T-helper 1 cell treated with Interleukin-12 subunit alpha and Interleukin-12 subunit beta and Interleukin-4 antibody, amounts not matched to agents 30 μg/mL and 1 μg/mL, for 36 hours (primary cell): ENCODE measurements around the gene WDR89.
"Not testable (repeated sequence)": the region's sequence is repeated elsewhere in the genome, so short reads cannot be mapped to it uniquely, and the experiment has no call there.

Source experiments
- H3K27ac Mint-ChIP-seq: one replicate; pipeline ENCODE4 v1.8.0; 2021; ENCODE audit warnings: mild to moderate bottlenecking, mixed read lengths
- H3K27me3 Mint-ChIP-seq: one replicate; pipeline ENCODE4 v1.8.0; 2021; ENCODE audit warnings: low read depth, mixed read lengths
- H3K36me3 Mint-ChIP-seq: one replicate; pipeline ENCODE4 v1.8.0; 2021; ENCODE audit warnings: low read depth, mixed read lengths
- H3K4me1 Mint-ChIP-seq: one replicate; pipeline ENCODE4 v1.8.0; 2021; ENCODE audit warnings: low read depth, mixed read lengths
- H3K4me3 Mint-ChIP-seq: one replicate; pipeline ENCODE4 v1.8.0; 2021; ENCODE audit warnings: mild to moderate bottlenecking, moderate library complexity, mixed read lengths
- H3K9me3 Mint-ChIP-seq: one replicate; pipeline ENCODE4 v1.8.0; 2021; ENCODE audit warnings: mixed read lengths

Gene WDR89

DNA sequence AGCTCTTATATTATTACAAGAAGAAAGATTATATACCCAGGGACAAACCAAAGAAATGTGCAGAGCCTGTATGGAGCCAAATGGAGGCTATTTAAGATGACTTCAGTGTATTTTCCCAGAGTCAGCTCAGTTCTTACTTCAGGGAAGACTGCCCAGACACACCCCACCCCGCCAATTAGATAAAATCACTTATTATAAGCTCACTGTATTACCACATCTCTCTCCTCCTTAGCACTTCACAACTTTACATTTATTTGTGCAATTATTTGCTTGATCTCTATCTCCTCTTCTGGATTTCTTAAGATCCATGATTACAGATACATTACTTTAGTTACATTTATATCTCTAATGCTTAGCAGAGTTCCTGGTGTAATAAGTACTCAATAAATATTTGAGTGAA, 24.7 kb upstream of the WDR89 start:
- no peak overlapping the region for H3K27ac Mint-ChIP-seq
- H3K27me3 Mint-ChIP-seq = no peaks in the 10 kb centered on the region
- H3K4me3 Mint-ChIP-seq = no peak overlapping the region
- H3K9me3 Mint-ChIP-seq = no peaks in the 10 kb centered on the region
- H3K36me3 Mint-ChIP-seq = no peaks in the 10 kb centered on the region
- H3K4me1 Mint-ChIP-seq = no peaks in the 10 kb centered on the region

DNA sequence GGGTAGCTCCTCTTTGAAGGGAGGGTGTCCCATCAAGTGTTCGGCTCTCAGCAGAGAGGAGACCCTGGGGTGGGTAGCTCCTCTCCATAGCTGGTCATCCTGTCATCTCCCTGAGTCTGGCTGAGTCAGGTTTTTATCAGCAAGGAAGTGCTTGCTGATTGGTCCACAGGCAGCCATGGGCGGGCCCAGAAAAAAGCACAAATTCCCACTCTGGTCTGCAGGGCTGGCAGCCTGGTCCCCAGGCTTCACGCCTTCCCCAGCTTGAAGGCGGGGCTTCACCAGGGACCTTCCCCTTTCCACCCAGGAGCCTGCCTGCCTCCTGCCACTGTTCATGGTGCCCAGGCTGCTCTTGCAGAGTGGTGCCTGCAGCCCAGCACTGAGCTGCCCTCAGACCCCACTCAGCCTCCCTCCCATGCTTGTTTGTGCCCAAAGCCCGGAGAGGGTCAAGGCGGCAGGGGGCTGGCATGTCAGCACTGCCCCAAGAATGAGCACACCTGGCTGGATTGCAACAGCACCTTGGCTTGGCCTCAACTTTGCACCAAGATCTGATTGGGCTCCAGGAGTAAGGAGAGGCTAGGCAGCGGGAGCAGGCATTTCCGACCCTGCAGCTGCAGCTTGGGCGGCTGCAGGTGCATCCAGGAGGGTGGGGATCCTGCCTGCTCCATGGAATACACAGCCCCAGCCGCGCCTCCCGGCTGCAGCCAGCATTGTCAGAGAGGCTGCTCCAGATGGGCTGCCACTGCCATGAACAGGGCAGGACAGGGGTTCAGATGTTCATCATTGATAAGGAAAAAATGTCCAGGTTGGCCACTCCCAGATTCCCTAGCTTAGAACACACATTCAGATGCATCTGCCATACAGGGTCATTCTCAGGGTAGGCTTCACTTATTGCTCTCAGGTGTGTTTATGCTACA, 22.0 kb upstream of the WDR89 start:
- Mint-ChIP-seq H3K27ac (no peak overlapping the region), H3K36me3 (no peaks in the 10 kb centered on the region), H3K4me3 (no peak overlapping the region), H3K27me3 (no peaks in the 10 kb centered on the region), H3K4me1 (no peaks in the 10 kb centered on the region), H3K9me3 (no peaks in the 10 kb centered on the region)

DNA sequence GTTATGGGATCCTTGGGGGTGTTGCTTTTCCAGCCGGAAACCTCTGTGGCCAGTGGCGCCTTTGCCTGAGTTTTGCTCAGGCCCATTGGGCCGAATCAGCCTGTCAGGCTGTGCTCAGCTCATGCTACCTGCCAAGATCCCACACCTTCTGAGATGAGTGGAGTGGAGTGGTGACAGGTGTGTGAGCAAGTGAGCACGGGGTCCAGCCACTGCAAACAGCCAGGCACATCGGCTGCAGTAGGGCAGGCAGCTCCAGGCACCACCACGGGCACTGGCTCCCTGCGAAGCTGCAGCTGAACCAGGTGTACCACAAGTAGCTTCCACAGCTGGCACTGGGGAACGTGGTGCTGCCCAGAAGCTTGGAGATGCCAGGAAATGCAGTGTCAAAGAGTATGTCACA, 21.1 kb upstream of the WDR89 start:
- Mint-ChIP-seq H3K4me1 (no peaks in the 10 kb centered on the region), H3K36me3 (no peaks in the 10 kb centered on the region), H3K27ac (no peak overlapping the region), H3K4me3 (no peak overlapping the region), H3K9me3 (no peaks in the 10 kb centered on the region), H3K27me3 (no peaks in the 10 kb centered on the region)

DNA sequence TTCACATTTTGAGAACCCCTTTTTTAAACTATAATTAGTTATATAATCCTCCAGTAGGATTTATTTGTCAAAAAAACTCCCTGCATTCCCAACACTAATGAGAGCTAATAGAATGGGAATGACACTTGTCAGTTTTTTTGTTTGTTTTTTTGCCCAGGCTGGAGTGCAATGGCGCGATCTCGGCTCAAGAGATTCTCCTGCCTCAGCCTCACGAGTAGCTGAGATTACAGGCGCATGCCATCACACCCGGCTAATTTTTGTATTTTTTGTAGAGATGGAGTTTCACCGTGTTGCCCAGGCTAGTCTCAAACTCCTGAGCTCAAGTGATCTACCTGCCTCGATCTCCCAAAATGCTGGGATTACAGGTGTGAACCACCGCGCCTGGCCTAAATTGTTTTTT, 20.2 kb upstream of the WDR89 start:
- H3K36me3 Mint-ChIP-seq = not testable (repeated sequence)

DNA sequence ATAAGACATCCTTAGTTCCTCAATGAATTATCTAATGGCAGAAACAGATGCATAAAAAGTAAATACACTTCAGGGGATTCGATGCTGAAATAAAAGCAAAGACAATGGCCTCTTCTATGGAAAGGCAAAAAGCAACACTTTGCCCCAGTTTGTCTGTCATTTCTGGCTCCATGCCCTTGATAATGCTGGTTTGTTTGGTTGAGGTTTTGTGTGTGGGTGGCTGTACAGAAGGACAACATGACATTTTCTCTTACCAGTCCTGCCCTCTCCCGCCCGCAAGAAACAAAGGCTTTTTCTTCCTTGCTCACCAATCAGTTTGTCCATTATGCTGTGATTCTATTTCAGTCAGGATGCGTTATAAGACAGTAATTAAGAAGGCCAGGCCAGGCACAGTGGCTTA, 18.1 kb upstream of the WDR89 start:
- Mint-ChIP-seq H3K27me3 (no peaks in the 10 kb centered on the region), H3K4me3 (no peak overlapping the region), H3K4me1 (no peaks in the 10 kb centered on the region), H3K9me3 (no peaks in the 10 kb centered on the region), H3K27ac (no peak overlapping the region), H3K36me3 (no peaks in the 10 kb centered on the region)

More for the DNA sequence above, 20.2 kb upstream of the WDR89 start:
- H3K27me3 Mint-ChIP-seq, H3K9me3 Mint-ChIP-seq, H3K4me3 Mint-ChIP-seq, H3K4me1 Mint-ChIP-seq, H3K27ac Mint-ChIP-seq: not testable (repeated sequence)

DNA sequence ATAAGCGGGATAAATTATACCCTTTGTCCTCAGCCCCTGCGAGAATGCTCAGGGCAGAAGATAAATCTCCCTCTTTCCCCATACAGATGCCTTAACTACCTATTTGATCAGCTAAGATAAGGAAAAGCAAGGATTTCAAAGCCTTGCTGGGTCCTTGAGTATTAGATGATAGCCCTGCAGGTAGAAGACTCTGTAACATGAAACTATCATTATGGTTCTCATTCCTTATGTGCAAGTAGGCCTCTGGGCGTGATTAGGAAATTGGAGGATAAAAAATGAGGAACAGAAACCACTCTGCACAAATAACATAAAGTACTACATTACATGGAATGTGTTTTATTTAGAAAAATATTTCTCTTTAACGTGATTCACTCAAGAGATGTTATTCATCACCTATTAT, 14.5 kb upstream of the WDR89 start:
- no peak overlapping the region for H3K4me3 Mint-ChIP-seq
- H3K27ac Mint-ChIP-seq = no peak overlapping the region
- H3K36me3 Mint-ChIP-seq = peaks cover 5% of the 10 kb centered on the region
- no peaks in the 10 kb centered on the region for H3K9me3 Mint-ChIP-seq
- peaks cover 5% of the 10 kb centered on the region for H3K4me1 Mint-ChIP-seq
- no peaks in the 10 kb centered on the region for H3K27me3 Mint-ChIP-seq

DNA sequence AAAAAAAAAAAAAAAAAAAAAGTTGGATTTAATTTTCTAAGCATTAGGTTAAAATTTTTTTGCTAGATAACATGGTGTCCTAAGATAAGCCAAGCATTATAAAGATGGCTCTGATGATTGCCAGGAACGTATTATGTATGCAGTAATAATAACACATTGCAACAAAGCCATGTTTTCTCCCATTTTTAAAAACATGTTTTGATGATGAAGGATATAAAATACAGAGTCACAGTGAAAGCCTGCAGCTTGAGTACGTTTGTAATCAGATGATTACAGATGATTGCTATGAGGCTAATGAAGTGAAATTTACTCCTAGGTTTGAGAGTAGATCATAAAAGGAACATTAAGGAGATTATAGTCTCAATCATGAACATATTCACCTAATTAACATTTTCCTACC, 13.3 kb upstream of the WDR89 start:
- peaks cover 14% of the 10 kb centered on the region for H3K4me1 Mint-ChIP-seq
- no peak overlapping the region for H3K27ac Mint-ChIP-seq
- no peaks in the 10 kb centered on the region for H3K9me3 Mint-ChIP-seq
- no peak overlapping the region for H3K4me3 Mint-ChIP-seq
- H3K27me3 Mint-ChIP-seq = no peaks in the 10 kb centered on the region
- H3K36me3 Mint-ChIP-seq = peaks cover 8% of the 10 kb centered on the region

DNA sequence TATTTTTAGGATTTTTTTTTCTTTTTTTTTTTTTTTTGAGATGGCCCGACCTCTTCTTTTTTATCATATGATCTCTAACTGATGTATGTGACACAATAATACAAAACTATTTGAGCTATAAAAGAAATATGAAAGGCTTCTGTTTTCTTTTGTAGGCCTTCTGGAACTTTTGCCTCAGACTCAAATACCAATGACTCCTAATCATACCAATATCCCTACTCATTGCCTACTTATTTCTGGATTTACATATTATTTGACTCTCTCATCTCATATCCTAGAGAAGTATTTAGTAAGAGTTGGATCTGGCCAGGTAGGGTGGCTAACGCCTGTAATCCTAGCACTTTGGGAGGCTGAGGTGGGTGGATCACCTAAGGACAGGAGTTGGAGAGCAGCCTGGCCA, 12.7 kb upstream of the WDR89 start:
- H3K4me3 Mint-ChIP-seq = no peak overlapping the region
- no peak overlapping the region for H3K27ac Mint-ChIP-seq
- no peaks in the 10 kb centered on the region for H3K27me3 Mint-ChIP-seq
- peaks cover 8% of the 10 kb centered on the region for H3K36me3 Mint-ChIP-seq
- H3K4me1 Mint-ChIP-seq = peaks cover 17% of the 10 kb centered on the region
- H3K9me3 Mint-ChIP-seq = no peaks in the 10 kb centered on the region

DNA sequence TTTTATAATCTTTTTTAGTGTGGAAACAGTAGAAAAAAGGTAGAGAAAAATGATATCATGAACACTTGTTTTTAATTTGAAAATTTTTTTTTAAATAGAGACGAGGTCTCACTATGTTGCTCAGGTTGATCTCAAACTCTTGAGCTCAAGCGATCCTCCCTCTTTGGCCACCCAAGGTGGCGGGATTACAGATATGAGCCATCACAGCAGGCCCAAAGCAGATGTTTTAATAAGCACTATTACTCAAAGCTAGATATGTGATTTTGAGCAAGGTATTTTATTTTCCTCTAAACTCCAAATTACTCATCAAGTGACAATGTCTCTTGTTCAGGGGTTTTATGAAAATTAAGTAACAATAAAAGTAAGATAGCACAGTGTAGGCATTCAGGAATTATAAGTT, 10.7 kb upstream of the WDR89 start:
- Mint-ChIP-seq H3K4me3 (no peak overlapping the region), H3K4me1 (peaks cover 17% of the 10 kb centered on the region), H3K27ac (peak overlapping the region; percentile 26), H3K9me3 (no peaks in the 10 kb centered on the region), H3K27me3 (no peaks in the 10 kb centered on the region), H3K36me3 (peaks cover 8% of the 10 kb centered on the region)

DNA sequence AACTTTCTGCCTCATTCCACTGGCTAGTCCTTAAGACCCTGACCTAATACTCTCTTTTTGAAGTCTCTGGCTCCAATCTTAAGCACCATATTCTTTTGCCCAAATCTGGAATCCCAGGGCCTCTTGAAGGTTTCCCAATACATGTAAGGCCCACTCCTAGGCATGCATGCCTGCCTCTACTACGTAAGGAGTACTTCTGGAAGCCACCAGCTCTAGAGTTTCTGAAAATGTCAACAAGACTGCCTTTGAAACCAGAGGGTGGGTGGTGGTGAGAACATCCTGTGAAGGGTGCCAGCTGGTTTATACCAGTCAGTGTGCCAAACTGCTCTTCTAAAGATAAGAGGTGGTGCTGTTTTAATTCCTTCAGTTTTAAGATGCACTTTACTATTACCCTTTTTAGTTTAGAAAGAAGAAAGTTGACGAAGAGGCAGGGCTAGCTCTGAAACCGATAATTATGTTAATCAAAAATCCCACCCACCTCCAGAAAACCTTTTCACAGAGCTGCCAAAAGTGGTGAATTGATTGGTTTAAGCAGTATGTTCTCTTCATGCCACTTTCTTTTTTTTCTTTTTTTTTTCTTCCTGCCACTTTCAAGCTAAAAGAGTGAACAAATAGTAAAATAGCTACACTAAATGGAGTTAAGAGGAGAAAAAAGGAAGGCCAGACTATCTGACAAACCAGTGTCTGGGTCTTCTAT, 8.7 kb upstream of the WDR89 start:
- peaks cover 17% of the 10 kb centered on the region for H3K4me1 Mint-ChIP-seq
- peak overlapping the region; percentile 89 for H3K27ac Mint-ChIP-seq
- peaks cover 8% of the 10 kb centered on the region for H3K36me3 Mint-ChIP-seq
- peak overlapping the region; percentile 22 for H3K4me3 Mint-ChIP-seq
- H3K9me3 Mint-ChIP-seq = no peaks in the 10 kb centered on the region
- no peaks in the 10 kb centered on the region for H3K27me3 Mint-ChIP-seq

DNA sequence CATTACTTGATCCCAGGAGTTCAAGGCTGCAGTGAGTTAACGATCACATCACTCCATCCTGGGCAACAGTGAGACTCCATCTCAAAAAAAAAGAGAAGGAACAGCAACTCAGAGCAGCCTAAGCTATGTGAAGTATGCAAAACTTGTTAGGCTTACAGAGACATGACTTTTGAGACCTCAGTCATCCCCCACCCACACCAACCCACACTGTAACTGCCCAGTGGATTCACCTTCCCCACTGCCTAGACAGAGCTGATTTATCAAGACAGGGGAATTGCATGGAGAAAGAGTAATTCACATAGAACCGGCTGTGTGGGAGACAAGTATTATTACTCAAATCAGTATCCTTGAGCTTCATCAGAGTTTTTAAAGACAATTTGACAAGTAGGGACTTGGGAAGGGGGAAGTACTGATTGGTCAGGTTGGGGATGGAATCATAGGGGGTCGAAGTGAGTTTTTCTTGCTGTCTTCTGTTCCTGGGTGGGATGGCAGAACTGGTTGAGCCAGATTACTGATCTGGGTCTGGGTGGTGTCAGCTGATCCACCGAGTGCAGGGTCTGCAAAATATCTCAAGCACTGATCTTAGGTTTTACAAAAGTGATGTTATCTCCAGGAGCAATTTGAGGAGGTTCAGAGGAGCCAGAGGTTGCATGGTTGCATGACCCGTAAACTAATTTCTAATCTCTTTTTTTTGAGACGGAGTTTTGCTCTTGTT, 6.2 kb upstream of the WDR89 start:
- H3K9me3 Mint-ChIP-seq = no peaks in the 10 kb centered on the region
- no peaks in the 10 kb centered on the region for H3K27me3 Mint-ChIP-seq
- peaks cover 21% of the 10 kb centered on the region for H3K4me1 Mint-ChIP-seq
- H3K36me3 Mint-ChIP-seq = peaks cover 6% of the 10 kb centered on the region
- no peak overlapping the region for H3K27ac Mint-ChIP-seq
- H3K4me3 Mint-ChIP-seq = no peak overlapping the region

DNA sequence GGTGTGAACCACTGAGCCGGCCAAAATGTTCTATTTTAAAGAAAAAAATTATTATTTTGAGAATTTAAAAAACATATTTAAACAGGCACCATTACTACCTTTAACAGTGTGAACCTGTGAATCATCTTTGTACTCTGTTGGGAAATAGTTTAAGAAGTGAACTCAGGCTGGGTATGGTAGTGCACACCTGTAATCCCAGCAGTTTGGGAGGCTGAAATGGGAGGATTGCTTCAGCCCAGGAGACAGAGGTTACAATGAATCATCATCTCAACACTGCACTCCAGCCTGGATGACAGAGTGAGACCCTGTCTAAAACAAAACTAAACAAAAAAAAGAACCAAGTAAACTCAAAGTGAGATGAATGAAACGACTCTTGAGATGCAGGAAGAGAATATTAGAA, 3.1 kb upstream of the WDR89 start:
- H3K4me1 Mint-ChIP-seq = peaks cover 12% of the 10 kb centered on the region

DNA sequence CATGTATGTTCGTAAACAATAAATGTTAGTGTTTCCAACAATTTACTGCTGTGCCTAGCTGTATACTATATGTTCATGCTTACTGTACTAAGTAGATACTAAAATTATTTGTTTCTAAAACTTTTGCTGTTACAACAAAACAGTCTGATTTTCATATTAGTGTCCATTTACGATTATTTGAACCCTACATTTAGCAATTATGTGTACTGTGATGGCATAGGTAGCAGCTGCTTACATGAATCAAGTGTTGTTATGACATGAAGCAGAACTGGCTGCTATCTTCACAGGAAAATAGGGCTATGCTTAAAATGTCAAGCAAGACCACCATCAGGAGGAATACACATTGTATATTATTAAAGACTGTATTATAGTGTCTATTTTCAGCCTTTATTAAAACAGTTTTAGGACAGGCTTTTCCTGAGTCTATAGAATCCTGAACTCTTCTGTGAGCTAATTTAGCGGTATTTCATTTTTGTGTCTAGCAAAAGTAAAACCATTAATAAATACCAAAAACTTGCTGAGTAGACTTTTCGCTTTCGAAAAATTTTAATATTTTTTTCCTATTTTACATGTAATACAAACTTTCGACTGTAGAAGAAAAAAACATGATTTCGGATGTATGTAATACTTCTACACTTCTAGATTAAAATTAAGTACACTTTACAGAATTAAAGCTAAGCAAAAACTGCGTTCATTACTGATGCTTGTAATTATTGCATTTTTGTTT, 1.1 kb upstream of the WDR89 start:
- H3K4me1 Mint-ChIP-seq = peaks cover 22% of the 10 kb centered on the region
- no peaks in the 10 kb centered on the region for H3K27me3 Mint-ChIP-seq
- peak overlapping the region; percentile 90 for H3K4me3 Mint-ChIP-seq
- H3K9me3 Mint-ChIP-seq = no peaks in the 10 kb centered on the region
- peak overlapping the region; percentile 90 for H3K27ac Mint-ChIP-seq
- H3K36me3 Mint-ChIP-seq = peaks cover 14% of the 10 kb centered on the region

More for the DNA sequence above, 3.1 kb upstream of the WDR89 start:
- no peaks in the 10 kb centered on the region for H3K27me3 Mint-ChIP-seq
- no peak overlapping the region for H3K4me3 Mint-ChIP-seq
- H3K27ac Mint-ChIP-seq = no peak overlapping the region
- H3K9me3 Mint-ChIP-seq = no peaks in the 10 kb centered on the region
- peaks cover 2% of the 10 kb centered on the region for H3K36me3 Mint-ChIP-seq

DNA sequence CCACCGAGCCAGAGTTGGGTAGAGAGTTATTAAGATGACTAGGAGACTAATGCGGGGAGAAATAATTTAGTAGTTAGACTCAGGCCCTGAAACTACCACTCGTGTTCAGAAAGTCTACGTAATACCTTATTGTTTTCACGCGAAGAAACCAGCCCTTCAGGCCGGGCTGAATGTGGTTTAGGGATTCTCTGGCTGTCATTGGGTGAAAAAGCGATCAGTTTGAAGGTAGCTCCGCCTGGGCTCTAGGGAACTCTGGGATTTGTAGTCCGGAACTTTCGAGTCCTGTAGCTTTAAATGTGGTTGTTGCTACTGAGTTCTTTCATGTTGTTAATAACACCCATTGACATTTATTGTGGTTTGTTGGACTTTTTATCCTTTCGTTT, 549 bp upstream of the WDR89 start:
- Mint-ChIP-seq H3K9me3 (no peaks in the 10 kb centered on the region), H3K4me3 (peak overlapping the region; percentile 90), H3K27ac (peak overlapping the region; percentile 90), H3K27me3 (no peaks in the 10 kb centered on the region), H3K4me1 (peaks cover 22% of the 10 kb centered on the region), H3K36me3 (peaks cover 15% of the 10 kb centered on the region)
